DOHH2 (cell line): Measurements from ENCODE around the gene HCN2.

Source experiments
- H3F3A ChIP-seq: fragments of 200-600 bp; sonication (generic), shearing (Covaris generic); 2 replicates; pipeline ENCODE4 v1.6.0; 2016; ENCODE audit warnings: antibody characterized with exemption, mild to moderate bottlenecking; ENCODE audit not compliant: control insufficient read depth, insufficient read depth
- H3K27ac ChIP-seq: fragments of 200-600 bp; sonication (generic); 2 replicates; pipeline ENCODE4 v1.5.1; 2014; ENCODE audit warnings: low read depth, mild to moderate bottlenecking, low read length, moderate library complexity
- H3K27me3 ChIP-seq: fragments of 200-600 bp; sonication (generic); 2 replicates; pipeline ENCODE4 v1.6.1; 2014; ENCODE audit warnings: mild to moderate bottlenecking, low read length, mixed read lengths; ENCODE audit not compliant: control insufficient read depth
- H3K36me3 ChIP-seq: fragments of 200-600 bp; sonication (generic); 2 replicates; pipeline ENCODE4 v1.6.1; 2014; ENCODE audit warnings: mild to moderate bottlenecking, low read length, moderate library complexity, mixed read lengths; ENCODE audit not compliant: control insufficient read depth
- H3K4me1 ChIP-seq: fragments of 200-600 bp; sonication (generic); 2 replicates; pipeline ENCODE4 v1.6.1; 2014; ENCODE audit warnings: mild to moderate bottlenecking, low read length, mixed read lengths; ENCODE audit not compliant: control insufficient read depth
- H3K4me2 ChIP-seq: fragments of 200-600 bp; sonication (generic); 2 replicates; pipeline ENCODE4 v1.6.0; 2014; ENCODE audit warnings: mild to moderate bottlenecking, low read length, moderate library complexity
- H3K4me3 ChIP-seq: fragments of 200-600 bp; sonication (generic); 2 replicates; pipeline ENCODE4 v1.5.1; 2014; ENCODE audit warnings: mild to moderate bottlenecking, low read length, mixed read lengths
- H3K79me2 ChIP-seq: fragments of 200-600 bp; sonication (generic); 2 replicates; pipeline ENCODE4 v1.6.1; 2014; ENCODE audit warnings: mild to moderate bottlenecking, low read length, mixed read lengths; ENCODE audit not compliant: control insufficient read depth
- H3K9me2 ChIP-seq: fragments of 200-600 bp; sonication (generic); replicated peaks from 2 replicates; pipeline ENCODE4 v1.6.1; 2014; ENCODE audit warnings: mild to moderate bottlenecking, low read length, mixed read lengths; ENCODE audit not compliant: control insufficient read depth
- H3K9me3 ChIP-seq: fragments of 200-600 bp; sonication (generic); 2 replicates; pipeline ENCODE4 v1.6.1; 2014; ENCODE audit warnings: antibody characterized with exemption, low read length, mixed read lengths; ENCODE audit not compliant: control insufficient read depth, insufficient read depth
- H4K20me1 ChIP-seq: fragments of 200-600 bp; sonication (generic); 2 replicates; pipeline ENCODE4 v1.6.0; 2014; ENCODE audit warnings: low read depth, mild to moderate bottlenecking, antibody characterized with exemption, low read length, moderate library complexity; ENCODE audit not compliant: control insufficient read depth, insufficient read depth
- EZH2phosphoT487 ChIP-seq: fragments of 200-600 bp; sonication (generic); IDR thresholded peaks from 2 replicates; pipeline ENCODE4 v1.6.1; 2017; ENCODE audit warnings: borderline replicate concordance, mild to moderate bottlenecking, antibody characterized with exemption, low read length, moderate library complexity, mixed read lengths
- TF ChIP-seq, protein P1 (sequence below): fragments of 200-600 bp; sonication (generic); IDR thresholded peaks from one replicate; pipeline ENCODE4 v1.5.1; 2014; ENCODE audit warnings: antibody characterized with exemption, mild to moderate bottlenecking, low read depth, low read length; ENCODE audit not compliant: poor library complexity, severe bottlenecking

The HCN2 gene

DNA sequence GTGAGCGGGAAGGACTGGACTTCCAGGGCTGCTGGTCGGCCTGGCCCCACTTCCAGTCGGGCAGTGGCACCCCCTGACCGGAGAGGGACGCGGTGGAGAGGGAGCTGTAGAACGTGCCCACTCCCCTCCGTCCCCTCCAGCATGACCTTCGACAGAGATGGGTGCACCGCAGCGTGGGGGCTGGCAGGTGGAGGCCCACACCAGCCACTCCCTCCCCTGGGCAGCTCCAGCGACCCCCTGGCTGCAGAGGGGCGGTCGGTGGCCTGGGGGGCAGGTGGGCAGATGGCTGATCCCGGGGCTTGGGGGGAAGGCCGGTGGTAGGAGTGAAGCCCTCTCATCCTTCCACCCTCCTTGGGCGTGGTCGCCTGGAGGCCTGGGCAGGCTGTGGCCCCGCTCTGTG, 2.4 kb downstream of the HCN2 start:
- Histone ChIP-seq H3K9me2 (no peaks in the 10 kb centered on the region), H3K4me1 (peaks cover 11% of the 10 kb centered on the region), H3K36me3 (no peaks in the 10 kb centered on the region), H3K4me2 (no peak overlapping the region), H3K79me2 (no peaks in the 10 kb centered on the region), H3K4me3 (no peak overlapping the region), H3F3A (no peaks in the 10 kb centered on the region), H3K9me3 (no peaks in the 10 kb centered on the region), H3K27me3 (peaks cover 18% of the 10 kb centered on the region), H3K27ac (no peak overlapping the region), H4K20me1 (0 out of 2 replicates have a peak, but pooled peaks cover 3% of the 10 kb centered on the region)
- TF ChIP-seq EZH2phosphoT487, result no peak
- TF ChIP-seq, protein P1, sequence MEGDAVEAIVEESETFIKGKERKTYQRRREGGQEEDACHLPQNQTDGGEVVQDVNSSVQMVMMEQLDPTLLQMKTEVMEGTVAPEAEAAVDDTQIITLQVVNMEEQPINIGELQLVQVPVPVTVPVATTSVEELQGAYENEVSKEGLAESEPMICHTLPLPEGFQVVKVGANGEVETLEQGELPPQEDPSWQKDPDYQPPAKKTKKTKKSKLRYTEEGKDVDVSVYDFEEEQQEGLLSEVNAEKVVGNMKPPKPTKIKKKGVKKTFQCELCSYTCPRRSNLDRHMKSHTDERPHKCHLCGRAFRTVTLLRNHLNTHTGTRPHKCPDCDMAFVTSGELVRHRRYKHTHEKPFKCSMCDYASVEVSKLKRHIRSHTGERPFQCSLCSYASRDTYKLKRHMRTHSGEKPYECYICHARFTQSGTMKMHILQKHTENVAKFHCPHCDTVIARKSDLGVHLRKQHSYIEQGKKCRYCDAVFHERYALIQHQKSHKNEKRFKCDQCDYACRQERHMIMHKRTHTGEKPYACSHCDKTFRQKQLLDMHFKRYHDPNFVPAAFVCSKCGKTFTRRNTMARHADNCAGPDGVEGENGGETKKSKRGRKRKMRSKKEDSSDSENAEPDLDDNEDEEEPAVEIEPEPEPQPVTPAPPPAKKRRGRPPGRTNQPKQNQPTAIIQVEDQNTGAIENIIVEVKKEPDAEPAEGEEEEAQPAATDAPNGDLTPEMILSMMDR, result no peak

DNA sequence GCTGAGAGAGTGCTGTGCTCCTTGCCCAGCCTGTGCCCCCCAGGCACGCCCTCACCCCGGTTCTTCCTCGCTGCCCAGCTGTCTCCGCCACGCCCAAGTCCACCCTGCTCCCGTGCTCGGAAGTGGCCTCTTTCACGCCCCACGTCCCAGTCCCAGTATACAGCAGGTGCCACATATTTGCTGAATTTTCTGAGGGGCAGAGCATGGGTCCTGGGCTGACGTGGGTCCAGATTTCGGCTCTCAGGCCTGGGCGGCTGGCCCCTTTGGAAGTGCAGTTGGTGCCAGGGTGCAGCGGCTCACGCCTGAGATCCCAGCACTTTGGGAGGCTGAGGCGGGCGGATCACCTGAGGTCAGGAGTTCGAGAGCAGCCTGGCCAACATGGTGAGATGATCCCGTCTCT, 3.4 kb downstream of the HCN2 start:
- Histone ChIP-seq H3K27me3 (peaks cover 17% of the 10 kb centered on the region), H3K79me2 (no peaks in the 10 kb centered on the region), H3F3A (no peaks in the 10 kb centered on the region), H3K9me2 (no peaks in the 10 kb centered on the region), H4K20me1 (0 out of 2 replicates have a peak, but pooled peaks cover 3% of the 10 kb centered on the region), H3K4me3 (no peak overlapping the region), H3K9me3 (no peaks in the 10 kb centered on the region), H3K27ac (no peak overlapping the region), H3K4me1 (peaks cover 11% of the 10 kb centered on the region), H3K4me2 (no peak overlapping the region), H3K36me3 (no peaks in the 10 kb centered on the region)
- TF ChIP-seq, protein P1, result no peak
- no peak for TF ChIP-seq EZH2phosphoT487

DNA sequence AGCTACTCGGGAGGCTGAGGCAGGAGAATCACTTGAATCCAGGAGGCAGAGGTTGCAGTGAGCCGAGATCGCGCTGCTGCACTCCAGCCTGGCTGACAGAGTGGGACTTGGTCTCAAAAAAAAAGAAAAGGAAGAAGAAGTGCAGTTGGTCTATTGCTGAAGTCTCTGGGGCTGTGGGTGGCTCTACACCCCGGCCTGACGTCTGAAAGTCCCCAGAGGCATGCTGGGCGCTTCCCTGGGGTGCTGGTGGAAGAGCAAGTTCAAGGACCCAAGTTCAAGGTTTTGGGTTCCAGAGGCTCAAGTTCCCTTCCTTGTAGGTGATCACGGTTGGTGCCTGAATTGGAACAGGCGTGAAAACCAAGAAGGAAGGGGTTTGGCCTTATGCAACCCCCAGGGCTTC, 3.8 kb downstream of the HCN2 start:
- no peaks in the 10 kb centered on the region for H3K9me2 ChIP-seq
- no peaks in the 10 kb centered on the region for H3K36me3 ChIP-seq
- H3K27ac ChIP-seq, result no peak overlapping the region
- H3K4me2 ChIP-seq, result no peak overlapping the region
- H3K27me3 ChIP-seq, result peaks cover 13% of the 10 kb centered on the region
- H4K20me1 ChIP-seq, result 0 out of 2 replicates have a peak, but pooled peaks cover 3% of the 10 kb centered on the region
- no peaks in the 10 kb centered on the region for H3K9me3 ChIP-seq
- TF ChIP-seq EZH2phosphoT487, result no peak
- TF ChIP-seq, protein P1, result no peak
- no peaks in the 10 kb centered on the region for H3F3A ChIP-seq
- peaks cover 6% of the 10 kb centered on the region for H3K4me1 ChIP-seq
- no peak overlapping the region for H3K4me3 ChIP-seq
- no peaks in the 10 kb centered on the region for H3K79me2 ChIP-seq
